HS-27A (cell line): Measurements from ENCODE around the gene CLCNKB.
"Not testable (repeated sequence)": the region's sequence is repeated elsewhere in the genome, so short reads cannot be mapped to it uniquely, and the experiment has no call there.

Source experiments
- DNase-seq: peaks from one replicate; pipeline ENCODE4 v3.0.0-alpha.2; 2012; ENCODE audit warnings: low read depth, missing footprints

CLCNKB gene

GRCh38 chr1:16015491-16015890 is 28.1 kb upstream of the CLCNKB start:
- DNase-seq = no peak

GRCh38 chr1:16015960-16016901 is 27.4 kb upstream of the CLCNKB start:
- DNase-seq = no peak

GRCh38 chr1:16017076-16017460 is 26.5 kb upstream of the CLCNKB start:
- DNase-seq = no peak

- no peak for DNase-seq
Measured at GRCh38 chr1:16017461-16018303, 25.9 kb upstream of the CLCNKB start, which contains the start of gene HSPB7. Gene HSPB7, minus strand, starts transcription at chr1:16018043. Its CDS starts 80 bp downstream, at chr1:16017963.

- DNase-seq = no peak
Measured at GRCh38 chr1:16018308-16018707, 25.3 kb upstream of the CLCNKB start.

- DNase-seq = no peak
Measured at GRCh38 chr1:16018749-16019643, 24.6 kb upstream of the CLCNKB start.

GRCh38 chr1:16019644-16020277 is 23.8 kb upstream of the CLCNKB start:
- no peak for DNase-seq

- DNase-seq = no peak
Measured at GRCh38 chr1:16020325-16020724, 23.3 kb upstream of the CLCNKB start.

- DNase-seq = not testable (repeated sequence)
Measured at GRCh38 chr1:16020878-16021277, 22.7 kb upstream of the CLCNKB start.

- no peak for DNase-seq
Measured at GRCh38 chr1:16021681-16022080, 21.9 kb upstream of the CLCNKB start, which contains the start of gene CLCNKA. Gene CLCNKA, plus strand, starts transcription at chr1:16022036. Its CDS starts 584 bp downstream, at chr1:16022620.

- DNase-seq = no peak
Measured at GRCh38 chr1:16022393-16022792, 21.2 kb upstream of the CLCNKB start.

GRCh38 chr1:16023050-16023653 is 20.4 kb upstream of the CLCNKB start:
- DNase-seq = no peak

- DNase-seq = not testable (repeated sequence)
Measured at GRCh38 chr1:16026302-16026701, 17.3 kb upstream of the CLCNKB start.

GRCh38 chr1:16026723-16027484 is 16.7 kb upstream of the CLCNKB start:
- DNase-seq = no peak

- DNase-seq = no peak
Measured at GRCh38 chr1:16028237-16029002, 15.2 kb upstream of the CLCNKB start.

- not testable (repeated sequence) for DNase-seq
Measured at GRCh38 chr1:16029003-16029268, 14.6 kb upstream of the CLCNKB start.

GRCh38 chr1:16029288-16029687 is 14.3 kb upstream of the CLCNKB start:
- DNase-seq = no peak

GRCh38 chr1:16031551-16031950 is 12.0 kb upstream of the CLCNKB start:
- no peak for DNase-seq

- DNase-seq = peak; percentile 66
Measured at GRCh38 chr1:16032388-16033102, 11.0 kb upstream of the CLCNKB start.
